22Rv1 (cell line): Measurements from ENCODE around the gene OR6Q1.

ENCODE experiments used
- CTCF ChIP-seq: fragments of 450-650 bp; IDR thresholded peaks from 2 replicates; pipeline ENCODE4 v1.5.1; 2017; ENCODE audit warnings: mild to moderate bottlenecking
- ZFX ChIP-seq: fragments of 450-650 bp; IDR thresholded peaks from 2 replicates; pipeline ENCODE4 v1.6.1; 2017; ENCODE audit warnings: antibody characterized with exemption, borderline replicate concordance

GRCh38 chr11:58003591-58003990 lies 27.2 kb upstream of the OR6Q1 start:
- TF ChIP-seq CTCF, result no peak
- no peak for TF ChIP-seq ZFX
